Smooth muscle cell (in vitro differentiated cells): ENCODE data around the gene MAST4. TPM values are rescaled to one million over a fixed set of nuclear protein-coding genes. Genes with fewer than 3 reads are reported as not detected.
A peak's percentile ranks its signal among the peaks of the same experiment; 100 is the strongest.

Source experiments
- DNase-seq: peaks from one replicate; lab custom pipeline; 2025; ENCODE audit not compliant: unreplicated experiment; lab: John Stamatoyannopoulos, UW
- H2AFZ ChIP-seq: fragments of 200-600 bp; sonication (generic); 2 replicates; pipeline ENCODE4 v1.6.0; 2016; ENCODE audit warnings: antibody characterized with exemption, low read depth, mild to moderate bottlenecking
- H3F3A ChIP-seq: fragments of 200-600 bp; sonication (generic); 2 replicates; pipeline ENCODE4 v1.6.0; 2017; ENCODE audit warnings: antibody characterized with exemption, low read depth
- H3K27ac ChIP-seq: fragments of 200-600 bp; sonication (generic); 2 replicates; pipeline ENCODE4 v1.5.1; 2016; ENCODE audit warnings: low read depth, mild to moderate bottlenecking
- H3K27me3 ChIP-seq: fragments of 200-600 bp; sonication (generic); 2 replicates; pipeline ENCODE4 v1.6.1; 2016; ENCODE audit warnings: low read depth, mild to moderate bottlenecking
- H3K36me3 ChIP-seq: fragments of 200-600 bp; sonication (generic); 2 replicates; pipeline ENCODE4 v1.5.1; 2016; ENCODE audit warnings: low read depth
- H3K4me1 ChIP-seq: fragments of 200-600 bp; sonication (generic); 2 replicates; pipeline ENCODE4 v1.5.1; 2016; ENCODE audit warnings: low read depth
- H3K4me2 ChIP-seq: fragments of 200-600 bp; sonication (generic); 2 replicates; pipeline ENCODE4 v1.6.0; 2016; ENCODE audit warnings: mild to moderate bottlenecking
- H3K4me3 ChIP-seq: fragments of 200-600 bp; sonication (generic); 2 replicates; pipeline ENCODE4 v1.5.1; 2016; ENCODE audit warnings: mild to moderate bottlenecking
- H3K79me2 ChIP-seq: fragments of 200-600 bp; sonication (generic); 2 replicates; pipeline ENCODE4 v1.6.0; 2016; ENCODE audit warnings: low read depth, mild to moderate bottlenecking
- H3K9ac ChIP-seq: fragments of 200-600 bp; sonication (generic); 2 replicates; pipeline ENCODE4 v1.6.0; 2016; ENCODE audit warnings: low read depth
- H3K9me3 ChIP-seq: fragments of 200-600 bp; sonication (generic); replicated peaks from 2 replicates; pipeline ENCODE4 v1.5.1; 2016; ENCODE audit warnings: low read depth
- H4K20me1 ChIP-seq: fragments of 200-600 bp; sonication (generic); 2 replicates; pipeline ENCODE4 v1.6.0; 2016; ENCODE audit warnings: low read depth
- CTCF ChIP-seq: fragments of 200-600 bp; sonication (generic); IDR thresholded peaks from 2 replicates; pipeline ENCODE4 v1.5.1; 2017; ENCODE audit warnings: borderline replicate concordance, mild to moderate bottlenecking, antibody characterized with exemption; ENCODE audit not compliant: insufficient read depth, poor library complexity, severe bottlenecking
- WGBS: methylation state at CpG from one replicate; pipeline ENCODE4 v1.1.7; 2016; ENCODE audit warnings: low lambda C conversion rate; 5-methylcytosine and 5-hydroxymethylcytosine counted together
- polyA plus RNA-seq: library from polyadenylated mRNA; unstranded; fragments of >200 nt; fragmentation: Nextera tagmentation; extraction: Ambion mirVana; gene quantifications from 2 replicates; pipeline ENCODE4 v1.2.1, GENCODE V29; 2016
- total RNA-seq: library from RNA; depleted of rRNA; stranded (reverse); fragments of >200 nt; gene quantifications from 2 replicates; pipeline ENCODE4 v1.2.3, GENCODE V29; 2014

Gene MAST4
- total and polyA plus RNA-seq, 2 experiments from 2014 or later, result 6.3 to 24.0 TPM

GRCh38 chr5:67006500-67006848 lies 410.3 kb downstream of the MAST4 start:
- H3F3A ChIP-seq, result peaks cover 6% of the 10 kb centered on the region
- peak overlapping the region; percentile 89 for H3K4me2 ChIP-seq
- DNase-seq, result no peak
- H2AFZ ChIP-seq, result no peak overlapping the region
- H3K9ac ChIP-seq, result no peak overlapping the region
- no peaks in the 10 kb centered on the region for H4K20me1 ChIP-seq
- H3K36me3 ChIP-seq, result no peaks in the 10 kb centered on the region
- WGBS, result 89% methylated on average over 3 of the region's 3 CpGs
- H3K27me3 ChIP-seq, result no peaks in the 10 kb centered on the region
- H3K9me3 ChIP-seq, result no peaks in the 10 kb centered on the region
- no peak for TF ChIP-seq CTCF
- H3K27ac ChIP-seq, result no peak overlapping the region
- peak overlapping the region; percentile 68 for H3K4me3 ChIP-seq
- H3K4me1 ChIP-seq, result peaks cover 28% of the 10 kb centered on the region
- peaks cover 32% of the 10 kb centered on the region for H3K79me2 ChIP-seq

GRCh38 chr5:67009028-67009427 lies 412.8 kb downstream of the MAST4 start:
- Histone ChIP-seq H3K79me2 (peaks cover 40% of the 10 kb centered on the region), H3K4me3 (no peak overlapping the region), H3K27ac (no peak overlapping the region), H3K36me3 (no peaks in the 10 kb centered on the region), H4K20me1 (no peaks in the 10 kb centered on the region), H3K9ac (no peak overlapping the region), H3K27me3 (no peaks in the 10 kb centered on the region), H3F3A (no peaks in the 10 kb centered on the region), H3K4me1 (peaks cover 24% of the 10 kb centered on the region), H3K4me2 (no peak overlapping the region), H2AFZ (no peak overlapping the region), H3K9me3 (no peaks in the 10 kb centered on the region)
- no peak for TF ChIP-seq CTCF
- WGBS, result 95% methylated on average over 1 of the region's 1 CpG
- DNase-seq, result no peak

GRCh38 chr5:67010684-67011409 lies 414.7 kb downstream of the MAST4 start:
- H3K4me2 ChIP-seq, result peak overlapping the region; percentile 75
- H3K27me3 ChIP-seq, result no peaks in the 10 kb centered on the region
- H3K4me3 ChIP-seq, result no peak overlapping the region
- H3K36me3 ChIP-seq, result no peaks in the 10 kb centered on the region
- peak overlapping the region; percentile 93 for H3K27ac ChIP-seq
- H3F3A ChIP-seq, result no peaks in the 10 kb centered on the region
- WGBS, result 21% methylated on average over 8 of the region's 8 CpGs
- H4K20me1 ChIP-seq, result no peaks in the 10 kb centered on the region
- H3K79me2 ChIP-seq, result peaks cover 39% of the 10 kb centered on the region
- H3K9ac ChIP-seq, result peak overlapping the region; percentile 61
- no peak for TF ChIP-seq CTCF
- no peaks in the 10 kb centered on the region for H3K9me3 ChIP-seq
- DNase-seq, result no peak
- H2AFZ ChIP-seq, result no peak overlapping the region
- peaks cover 20% of the 10 kb centered on the region for H3K4me1 ChIP-seq

- Histone ChIP-seq H3K27ac (peak overlapping the region; percentile 93), H3K4me1 (peaks cover 20% of the 10 kb centered on the region), H3K4me2 (peak overlapping the region; percentile 75), H3F3A (peaks cover 2% of the 10 kb centered on the region), H3K36me3 (no peaks in the 10 kb centered on the region), H3K79me2 (peaks cover 36% of the 10 kb centered on the region), H4K20me1 (no peaks in the 10 kb centered on the region), H2AFZ (no peak overlapping the region), H3K9me3 (no peaks in the 10 kb centered on the region), H3K9ac (peak overlapping the region; percentile 61), H3K27me3 (no peaks in the 10 kb centered on the region), H3K4me3 (no peak overlapping the region)
- DNase-seq, result no peak
- 74% methylated on average over 5 of the region's 5 CpGs for WGBS
- no peak for TF ChIP-seq CTCF
Observed at GRCh38 chr5:67011422-67011821, 415.2 kb downstream of the MAST4 start.
